ENCODE data around the gene PCDHB6.

DNA sequence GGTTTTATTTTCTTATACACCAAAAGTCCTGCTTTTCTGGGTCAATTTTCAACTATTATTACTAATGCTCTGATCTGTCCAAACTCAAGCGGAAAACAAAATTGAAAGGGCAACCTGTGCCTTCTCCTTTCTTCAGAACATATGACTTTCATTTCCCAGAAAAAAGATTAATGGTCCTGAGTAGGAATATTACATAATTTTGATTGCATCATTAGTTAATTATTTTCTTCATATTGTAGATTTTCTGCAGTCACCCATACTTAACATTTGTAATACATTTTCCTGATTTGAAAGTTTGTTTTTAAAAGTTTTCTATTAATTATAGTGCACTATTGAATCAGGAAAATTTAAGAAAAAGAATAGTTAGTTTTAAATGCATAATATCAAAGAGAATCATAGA, 26.1 kb downstream of the PCDHB6 start:
- TF ChIP-seq, protein P1, sequence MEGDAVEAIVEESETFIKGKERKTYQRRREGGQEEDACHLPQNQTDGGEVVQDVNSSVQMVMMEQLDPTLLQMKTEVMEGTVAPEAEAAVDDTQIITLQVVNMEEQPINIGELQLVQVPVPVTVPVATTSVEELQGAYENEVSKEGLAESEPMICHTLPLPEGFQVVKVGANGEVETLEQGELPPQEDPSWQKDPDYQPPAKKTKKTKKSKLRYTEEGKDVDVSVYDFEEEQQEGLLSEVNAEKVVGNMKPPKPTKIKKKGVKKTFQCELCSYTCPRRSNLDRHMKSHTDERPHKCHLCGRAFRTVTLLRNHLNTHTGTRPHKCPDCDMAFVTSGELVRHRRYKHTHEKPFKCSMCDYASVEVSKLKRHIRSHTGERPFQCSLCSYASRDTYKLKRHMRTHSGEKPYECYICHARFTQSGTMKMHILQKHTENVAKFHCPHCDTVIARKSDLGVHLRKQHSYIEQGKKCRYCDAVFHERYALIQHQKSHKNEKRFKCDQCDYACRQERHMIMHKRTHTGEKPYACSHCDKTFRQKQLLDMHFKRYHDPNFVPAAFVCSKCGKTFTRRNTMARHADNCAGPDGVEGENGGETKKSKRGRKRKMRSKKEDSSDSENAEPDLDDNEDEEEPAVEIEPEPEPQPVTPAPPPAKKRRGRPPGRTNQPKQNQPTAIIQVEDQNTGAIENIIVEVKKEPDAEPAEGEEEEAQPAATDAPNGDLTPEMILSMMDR (IDR thresholded peaks at IDR 0.05; ENCODE audit: low read depth, low read length): no peak
- no peak for TF ChIP-seq EZH2phosphoT487 (IDR thresholded peaks at IDR 0.05; ENCODE audit: low read depth)
